ENCODE data around the gene PRKCI.

DNA sequence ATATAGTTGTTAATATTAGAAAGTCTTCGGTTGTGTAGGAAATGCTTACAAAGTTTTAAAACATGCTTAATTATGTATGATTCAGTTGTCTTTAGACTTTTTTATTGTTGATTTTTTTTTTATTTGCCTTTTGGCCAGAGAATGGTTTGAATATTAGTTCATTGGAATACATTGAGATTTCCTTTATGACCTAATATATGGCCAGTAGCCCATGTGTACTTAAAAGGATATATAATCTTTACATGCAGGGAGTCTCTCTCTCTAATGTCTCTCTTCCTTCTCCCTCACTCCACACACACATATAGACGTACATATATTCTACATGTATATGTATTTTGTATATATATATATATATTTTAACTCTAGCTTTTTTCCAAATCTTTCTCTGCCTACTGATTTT, 68.0 kb downstream of the PRKCI start:
- TF ChIP-seq, protein P1, sequence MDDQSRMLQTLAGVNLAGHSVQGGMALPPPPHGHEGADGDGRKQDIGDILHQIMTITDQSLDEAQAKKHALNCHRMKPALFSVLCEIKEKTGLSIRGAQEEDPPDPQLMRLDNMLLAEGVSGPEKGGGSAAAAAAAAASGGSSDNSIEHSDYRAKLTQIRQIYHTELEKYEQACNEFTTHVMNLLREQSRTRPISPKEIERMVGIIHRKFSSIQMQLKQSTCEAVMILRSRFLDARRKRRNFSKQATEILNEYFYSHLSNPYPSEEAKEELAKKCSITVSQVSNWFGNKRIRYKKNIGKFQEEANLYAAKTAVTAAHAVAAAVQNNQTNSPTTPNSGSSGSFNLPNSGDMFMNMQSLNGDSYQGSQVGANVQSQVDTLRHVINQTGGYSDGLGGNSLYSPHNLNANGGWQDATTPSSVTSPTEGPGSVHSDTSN (IDR thresholded peaks at IDR 0.05), result no peak
- TF ChIP-seq POLR2A (IDR thresholded peaks at IDR 0.05; ENCODE audit: low read length), result no peak
- TF ChIP-seq, protein P2, sequence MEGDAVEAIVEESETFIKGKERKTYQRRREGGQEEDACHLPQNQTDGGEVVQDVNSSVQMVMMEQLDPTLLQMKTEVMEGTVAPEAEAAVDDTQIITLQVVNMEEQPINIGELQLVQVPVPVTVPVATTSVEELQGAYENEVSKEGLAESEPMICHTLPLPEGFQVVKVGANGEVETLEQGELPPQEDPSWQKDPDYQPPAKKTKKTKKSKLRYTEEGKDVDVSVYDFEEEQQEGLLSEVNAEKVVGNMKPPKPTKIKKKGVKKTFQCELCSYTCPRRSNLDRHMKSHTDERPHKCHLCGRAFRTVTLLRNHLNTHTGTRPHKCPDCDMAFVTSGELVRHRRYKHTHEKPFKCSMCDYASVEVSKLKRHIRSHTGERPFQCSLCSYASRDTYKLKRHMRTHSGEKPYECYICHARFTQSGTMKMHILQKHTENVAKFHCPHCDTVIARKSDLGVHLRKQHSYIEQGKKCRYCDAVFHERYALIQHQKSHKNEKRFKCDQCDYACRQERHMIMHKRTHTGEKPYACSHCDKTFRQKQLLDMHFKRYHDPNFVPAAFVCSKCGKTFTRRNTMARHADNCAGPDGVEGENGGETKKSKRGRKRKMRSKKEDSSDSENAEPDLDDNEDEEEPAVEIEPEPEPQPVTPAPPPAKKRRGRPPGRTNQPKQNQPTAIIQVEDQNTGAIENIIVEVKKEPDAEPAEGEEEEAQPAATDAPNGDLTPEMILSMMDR (IDR thresholded peaks at IDR 0.05), result no peak
- TF ChIP-seq RCOR1 (IDR thresholded peaks at IDR 0.05; ENCODE audit: low read depth, low read length), result no peak
- TF ChIP-seq, protein P3, sequence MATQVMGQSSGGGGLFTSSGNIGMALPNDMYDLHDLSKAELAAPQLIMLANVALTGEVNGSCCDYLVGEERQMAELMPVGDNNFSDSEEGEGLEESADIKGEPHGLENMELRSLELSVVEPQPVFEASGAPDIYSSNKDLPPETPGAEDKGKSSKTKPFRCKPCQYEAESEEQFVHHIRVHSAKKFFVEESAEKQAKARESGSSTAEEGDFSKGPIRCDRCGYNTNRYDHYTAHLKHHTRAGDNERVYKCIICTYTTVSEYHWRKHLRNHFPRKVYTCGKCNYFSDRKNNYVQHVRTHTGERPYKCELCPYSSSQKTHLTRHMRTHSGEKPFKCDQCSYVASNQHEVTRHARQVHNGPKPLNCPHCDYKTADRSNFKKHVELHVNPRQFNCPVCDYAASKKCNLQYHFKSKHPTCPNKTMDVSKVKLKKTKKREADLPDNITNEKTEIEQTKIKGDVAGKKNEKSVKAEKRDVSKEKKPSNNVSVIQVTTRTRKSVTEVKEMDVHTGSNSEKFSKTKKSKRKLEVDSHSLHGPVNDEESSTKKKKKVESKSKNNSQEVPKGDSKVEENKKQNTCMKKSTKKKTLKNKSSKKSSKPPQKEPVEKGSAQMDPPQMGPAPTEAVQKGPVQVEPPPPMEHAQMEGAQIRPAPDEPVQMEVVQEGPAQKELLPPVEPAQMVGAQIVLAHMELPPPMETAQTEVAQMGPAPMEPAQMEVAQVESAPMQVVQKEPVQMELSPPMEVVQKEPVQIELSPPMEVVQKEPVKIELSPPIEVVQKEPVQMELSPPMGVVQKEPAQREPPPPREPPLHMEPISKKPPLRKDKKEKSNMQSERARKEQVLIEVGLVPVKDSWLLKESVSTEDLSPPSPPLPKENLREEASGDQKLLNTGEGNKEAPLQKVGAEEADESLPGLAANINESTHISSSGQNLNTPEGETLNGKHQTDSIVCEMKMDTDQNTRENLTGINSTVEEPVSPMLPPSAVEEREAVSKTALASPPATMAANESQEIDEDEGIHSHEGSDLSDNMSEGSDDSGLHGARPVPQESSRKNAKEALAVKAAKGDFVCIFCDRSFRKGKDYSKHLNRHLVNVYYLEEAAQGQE (IDR thresholded peaks at IDR 0.05), result no peak
- no peak for TF ChIP-seq JUN (IDR thresholded peaks at IDR 0.05)
- no peak for TF ChIP-seq EP300 (IDR thresholded peaks at IDR 0.05)
- TF ChIP-seq TP53 (CRISPR knock-in tag; IDR thresholded peaks at IDR 0.05), result no peak
- TF ChIP-seq CHD4 (IDR thresholded peaks at IDR 0.05; ENCODE audit: borderline replicate concordance), result no peak
- TF ChIP-seq, protein P4, sequence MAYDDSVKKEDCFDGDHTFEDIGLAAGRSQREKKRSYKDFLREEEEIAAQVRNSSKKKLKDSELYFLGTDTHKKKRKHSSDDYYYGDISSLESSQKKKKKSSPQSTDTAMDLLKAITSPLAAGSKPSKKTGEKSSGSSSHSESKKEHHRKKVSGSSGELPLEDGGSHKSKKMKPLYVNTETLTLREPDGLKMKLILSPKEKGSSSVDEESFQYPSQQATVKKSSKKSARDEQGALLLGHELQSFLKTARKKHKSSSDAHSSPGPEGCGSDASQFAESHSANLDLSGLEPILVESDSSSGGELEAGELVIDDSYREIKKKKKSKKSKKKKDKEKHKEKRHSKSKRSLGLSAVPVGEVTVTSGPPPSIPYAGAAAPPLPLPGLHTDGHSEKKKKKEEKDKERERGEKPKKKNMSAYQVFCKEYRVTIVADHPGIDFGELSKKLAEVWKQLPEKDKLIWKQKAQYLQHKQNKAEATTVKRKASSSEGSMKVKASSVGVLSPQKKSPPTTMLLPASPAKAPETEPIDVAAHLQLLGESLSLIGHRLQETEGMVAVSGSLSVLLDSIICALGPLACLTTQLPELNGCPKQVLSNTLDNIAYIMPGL (CRISPR knock-in tag; IDR thresholded peaks at IDR 0.05; ENCODE audit: borderline replicate concordance), result no peak
- TF ChIP-seq RARB (CRISPR knock-in tag; IDR thresholded peaks at IDR 0.05), result no peak
- TF ChIP-seq HDAC2 (IDR thresholded peaks at IDR 0.05), result no peak

Data from A549 (cell line).